GM12878 (cell line): ENCODE results near the gene FGGY.

Experiments used
- ATF2 ChIP-seq: IDR thresholded peaks from 2 replicates; pipeline ENCODE4 v1.6.1; 2012; ENCODE audit warnings: low read length, inconsistent platforms
- EZH2 ChIP-seq: IDR thresholded peaks from 2 replicates; pipeline ENCODE4 v1.6.1; 2012; ENCODE audit warnings: low read depth, mild to moderate bottlenecking, control low read depth, inconsistent platforms, low read length, borderline replicate concordance; ENCODE audit not compliant: control insufficient read depth
- HDGF ChIP-seq: fragments of 450-650 bp; IDR thresholded peaks from 2 replicates; pipeline ENCODE4 v1.6.1; 2016; ENCODE audit warnings: antibody characterized with exemption
- MTA3 ChIP-seq: IDR thresholded peaks from 2 replicates; pipeline ENCODE4 v1.6.1; 2012; ENCODE audit warnings: low read length, inconsistent platforms, borderline replicate concordance
- PBX3 ChIP-seq: IDR thresholded peaks from 2 replicates; pipeline ENCODE4 v1.6.1; 2011; ENCODE audit warnings: mild to moderate bottlenecking, low read depth, low read length, moderate library complexity; ENCODE audit not compliant: insufficient replicate concordance
- POLR2A ChIP-seq: IDR thresholded peaks from 2 replicates; pipeline ENCODE4 v1.6.1; 2011; ENCODE audit warnings: low read depth, mild to moderate bottlenecking, low read length
- POLR2AphosphoS5 ChIP-seq: IDR thresholded peaks from 2 replicates; pipeline ENCODE4 v1.6.1; 2011; ENCODE audit warnings: mild to moderate bottlenecking, low read length, inconsistent platforms
- RAD21 ChIP-seq: IDR thresholded peaks from 2 replicates; pipeline ENCODE4 v1.6.1; 2011; ENCODE audit warnings: mild to moderate bottlenecking, low read depth, low read length, moderate library complexity; ENCODE audit not compliant: insufficient read depth
- RELA ChIP-seq: fragments of 450-650 bp; IDR thresholded peaks from 2 replicates; pipeline ENCODE4 v1.8.0; 2014; ENCODE audit warnings: borderline replicate concordance; ENCODE audit not compliant: partially characterized antibody
- SMAD1 ChIP-seq: fragments of 450-650 bp; IDR thresholded peaks from 2 replicates; pipeline ENCODE4 v1.6.1; 2018; ENCODE audit warnings: mild to moderate bottlenecking, low read depth; ENCODE audit not compliant: partially characterized antibody
- TF ChIP-seq, protein P1 (sequence below), 3 experiments: IDR thresholded peaks in 2 of 3; conservative IDR thresholded peaks in 1 of 3; 2 replicates each; pipeline ENCODE4 v1.5.1; 2011; ENCODE audit warnings: low read depth in 3 of 3, low read length in 3 of 3, mild to moderate bottlenecking in 3 of 3, control low read depth in 2 of 3, moderate library complexity in 2 of 3, inconsistent platforms in 1 of 3, mixed read lengths in 1 of 3; ENCODE audit not compliant: control insufficient read depth in 2 of 3, insufficient read depth in 1 of 3; ENCODE audit errors: extremely low read depth in 1 of 3

GRCh38 chr1:59730759-59731478, 434.0 kb downstream of the FGGY start:
- no peak for TF ChIP-seq POLR2A
- TF ChIP-seq RELA = no peak
- TF ChIP-seq, protein P1, sequence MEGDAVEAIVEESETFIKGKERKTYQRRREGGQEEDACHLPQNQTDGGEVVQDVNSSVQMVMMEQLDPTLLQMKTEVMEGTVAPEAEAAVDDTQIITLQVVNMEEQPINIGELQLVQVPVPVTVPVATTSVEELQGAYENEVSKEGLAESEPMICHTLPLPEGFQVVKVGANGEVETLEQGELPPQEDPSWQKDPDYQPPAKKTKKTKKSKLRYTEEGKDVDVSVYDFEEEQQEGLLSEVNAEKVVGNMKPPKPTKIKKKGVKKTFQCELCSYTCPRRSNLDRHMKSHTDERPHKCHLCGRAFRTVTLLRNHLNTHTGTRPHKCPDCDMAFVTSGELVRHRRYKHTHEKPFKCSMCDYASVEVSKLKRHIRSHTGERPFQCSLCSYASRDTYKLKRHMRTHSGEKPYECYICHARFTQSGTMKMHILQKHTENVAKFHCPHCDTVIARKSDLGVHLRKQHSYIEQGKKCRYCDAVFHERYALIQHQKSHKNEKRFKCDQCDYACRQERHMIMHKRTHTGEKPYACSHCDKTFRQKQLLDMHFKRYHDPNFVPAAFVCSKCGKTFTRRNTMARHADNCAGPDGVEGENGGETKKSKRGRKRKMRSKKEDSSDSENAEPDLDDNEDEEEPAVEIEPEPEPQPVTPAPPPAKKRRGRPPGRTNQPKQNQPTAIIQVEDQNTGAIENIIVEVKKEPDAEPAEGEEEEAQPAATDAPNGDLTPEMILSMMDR (IDR thresholded peaks at IDR 0.05 in 2 of 3, conservative IDR thresholded peaks at IDR 0.05 in 1 of 3; ENCODE audit: control insufficient read depth in 2 of 3, extremely low read depth in 1 of 3, insufficient read depth in 1 of 3, low read depth in 3 of 3, low read length in 3 of 3) = no peak
- no peak for TF ChIP-seq RAD21
- peak; percentile 17 for TF ChIP-seq PBX3
- no peak for TF ChIP-seq HDGF
- no peak for TF ChIP-seq EZH2
- TF ChIP-seq ATF2 = no peak
- TF ChIP-seq POLR2AphosphoS5 = no peak
- no peak for TF ChIP-seq MTA3
- TF ChIP-seq SMAD1 = no peak
